SKM-1 treated with dmso at 0.1 percent for 144 hours (cell line): ENCODE measurements around the gene GABARAP.

Source experiments
- DNase-seq: peaks from one replicate; lab custom pipeline; 2025; ENCODE audit not compliant: unreplicated experiment; lab: John Stamatoyannopoulos, UW

GABARAP gene

GRCh38 chr17:7241783-7242716 lies at the start of gene GABARAP:
TSS of gene GABARAP (minus strand) at chr17:7242449. CDS start at chr17:7242330, 119 bp downstream.
- DNase-seq, result peak; percentile 33

- DNase-seq, result no peak
These were observed 48.4 kb upstream of the GABARAP start for GRCh38 chr17:7290685-7291084.

DNA sequence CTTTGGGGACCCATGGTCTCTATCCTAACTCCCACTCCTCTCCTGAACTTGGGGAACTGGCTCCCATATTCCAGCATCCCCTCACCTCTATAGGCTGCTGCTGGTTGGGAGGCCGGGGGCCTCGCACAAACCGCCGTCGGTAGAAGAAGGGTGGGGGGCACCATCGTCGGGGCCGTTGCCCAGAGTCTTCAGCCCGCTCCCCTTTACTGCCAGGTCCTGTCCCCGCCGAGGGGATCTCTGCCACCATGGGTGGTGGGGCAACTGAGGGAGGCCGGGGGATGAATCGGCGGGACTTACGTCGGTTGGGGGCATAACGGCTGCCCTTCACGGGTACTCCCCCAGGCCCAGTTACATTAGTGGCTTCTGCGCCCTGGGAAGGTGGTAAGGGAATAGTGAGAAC lies 47.9 kb upstream of the GABARAP start:
- no peak for DNase-seq

- DNase-seq, result no peak
These were observed 47.2 kb upstream of the GABARAP start for GRCh38 chr17:7289256-7290032.

- DNase-seq, result no peak
These were observed 43.4 kb upstream of the GABARAP start for GRCh38 chr17:7285679-7286078.

DNA sequence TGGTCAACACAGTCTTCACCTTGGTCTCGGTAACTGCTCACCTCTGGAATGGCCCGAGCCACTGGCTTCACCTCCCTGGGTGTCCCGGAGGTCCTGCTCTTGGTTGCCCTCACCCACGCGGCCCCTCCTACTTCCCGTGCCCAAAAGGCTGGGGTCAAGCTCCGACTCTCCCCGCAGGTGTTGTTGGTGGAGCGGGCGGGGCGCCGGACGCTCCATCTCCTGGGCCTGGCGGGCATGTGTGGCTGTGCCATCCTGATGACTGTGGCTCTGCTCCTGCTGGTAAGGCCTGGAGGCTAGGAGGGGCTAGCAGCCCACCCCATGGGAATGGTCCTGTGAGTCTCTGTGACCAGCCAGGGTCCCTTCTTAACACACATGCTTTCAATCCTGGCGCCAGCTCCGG lies 42.7 kb upstream of the GABARAP start:
- no peak for DNase-seq

DNA sequence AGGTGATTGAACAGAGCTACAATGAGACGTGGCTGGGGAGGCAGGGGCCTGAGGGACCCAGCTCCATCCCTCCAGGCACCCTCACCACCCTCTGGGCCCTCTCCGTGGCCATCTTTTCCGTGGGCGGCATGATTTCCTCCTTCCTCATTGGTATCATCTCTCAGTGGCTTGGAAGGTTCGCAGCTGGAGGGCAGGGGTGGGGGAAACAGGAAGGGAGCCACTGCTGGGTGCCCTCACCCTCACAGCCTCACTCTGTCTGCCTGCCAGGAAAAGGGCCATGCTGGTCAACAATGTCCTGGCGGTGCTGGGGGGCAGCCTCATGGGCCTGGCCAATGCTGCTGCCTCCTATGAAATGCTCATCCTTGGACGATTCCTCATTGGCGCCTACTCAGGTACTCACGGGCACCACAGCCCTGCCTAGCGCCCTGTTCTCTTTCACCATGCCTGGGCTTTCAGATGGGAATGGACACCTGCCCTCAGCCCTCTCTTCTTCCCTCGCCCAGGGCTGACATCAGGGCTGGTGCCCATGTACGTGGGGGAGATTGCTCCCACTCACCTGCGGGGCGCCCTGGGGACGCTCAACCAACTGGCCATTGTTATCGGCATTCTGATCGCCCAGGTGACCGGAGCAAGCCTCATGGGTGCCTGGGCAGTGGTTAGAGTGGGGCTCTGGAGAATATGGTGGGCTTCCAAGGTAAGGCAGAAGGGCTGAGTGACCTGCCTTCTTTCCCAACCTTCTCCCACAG lies 41.4 kb upstream of the GABARAP start:
- no peak for DNase-seq

DNA sequence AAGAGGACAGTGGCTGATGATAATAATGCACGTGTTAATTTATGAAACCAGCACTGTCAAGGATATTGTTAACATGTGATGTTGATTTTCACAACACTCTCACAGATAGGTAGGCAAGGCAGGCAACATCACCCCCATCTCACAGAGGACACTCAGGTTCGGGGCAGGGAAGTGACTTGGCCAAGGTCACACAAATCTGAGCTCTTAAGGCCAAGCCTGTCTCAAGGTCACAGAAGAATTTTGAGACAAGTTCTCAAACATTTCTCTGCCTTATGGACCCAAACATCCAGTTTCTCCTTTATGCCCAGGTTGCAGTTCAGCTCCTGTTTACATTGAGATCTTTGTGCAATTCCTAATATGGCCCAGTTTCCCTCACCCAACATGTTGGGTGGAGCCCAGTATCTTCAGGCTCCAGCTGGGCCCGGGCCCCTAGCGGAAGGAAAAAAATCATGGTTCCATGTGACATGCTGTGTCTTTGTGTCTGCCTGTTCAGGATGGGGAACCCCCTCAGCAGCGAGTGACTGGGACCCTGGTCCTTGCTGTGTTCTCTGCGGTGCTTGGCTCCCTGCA lies 40.6 kb upstream of the GABARAP start:
- DNase-seq, result no peak

DNA sequence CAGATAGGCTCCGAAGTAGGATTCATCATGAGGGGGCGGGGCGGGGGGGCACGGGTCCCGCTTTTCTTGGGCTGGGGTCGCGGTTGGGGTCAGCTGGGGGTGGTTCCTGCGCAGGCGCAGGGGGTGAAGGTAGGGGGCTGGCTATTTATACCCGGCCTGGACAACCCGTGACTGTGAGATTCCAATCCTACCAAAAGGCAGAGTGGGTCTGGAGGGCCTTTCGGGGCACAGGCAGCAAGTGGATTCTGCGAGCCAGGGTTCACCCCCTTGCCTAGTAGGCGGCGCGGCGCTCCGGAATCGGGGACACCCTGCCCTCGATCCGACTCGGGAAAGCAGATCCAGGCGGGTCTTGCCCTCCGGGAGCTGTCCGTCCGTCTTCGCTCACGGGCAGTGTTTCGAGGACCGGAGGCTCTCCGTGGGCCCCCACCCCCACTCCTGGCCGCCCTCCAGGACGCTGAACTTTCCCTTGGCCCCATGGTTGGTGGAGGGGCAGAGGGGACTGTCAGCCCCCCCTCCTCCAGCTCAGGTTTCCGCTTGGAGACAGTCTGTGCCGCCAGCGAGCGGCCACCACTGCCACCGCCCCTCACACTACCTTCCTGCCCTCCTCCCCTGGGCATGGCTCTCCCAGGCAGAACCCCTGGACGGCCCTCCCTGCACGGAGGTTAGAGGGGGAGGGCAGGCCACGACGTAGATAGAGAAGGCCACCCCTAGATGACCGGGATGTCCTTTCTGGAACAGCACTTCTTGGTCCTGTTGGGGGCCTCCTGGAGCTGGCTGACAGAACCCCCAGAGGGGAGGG lies 39.9 kb upstream of the GABARAP start:
- DNase-seq, result no peak

DNA sequence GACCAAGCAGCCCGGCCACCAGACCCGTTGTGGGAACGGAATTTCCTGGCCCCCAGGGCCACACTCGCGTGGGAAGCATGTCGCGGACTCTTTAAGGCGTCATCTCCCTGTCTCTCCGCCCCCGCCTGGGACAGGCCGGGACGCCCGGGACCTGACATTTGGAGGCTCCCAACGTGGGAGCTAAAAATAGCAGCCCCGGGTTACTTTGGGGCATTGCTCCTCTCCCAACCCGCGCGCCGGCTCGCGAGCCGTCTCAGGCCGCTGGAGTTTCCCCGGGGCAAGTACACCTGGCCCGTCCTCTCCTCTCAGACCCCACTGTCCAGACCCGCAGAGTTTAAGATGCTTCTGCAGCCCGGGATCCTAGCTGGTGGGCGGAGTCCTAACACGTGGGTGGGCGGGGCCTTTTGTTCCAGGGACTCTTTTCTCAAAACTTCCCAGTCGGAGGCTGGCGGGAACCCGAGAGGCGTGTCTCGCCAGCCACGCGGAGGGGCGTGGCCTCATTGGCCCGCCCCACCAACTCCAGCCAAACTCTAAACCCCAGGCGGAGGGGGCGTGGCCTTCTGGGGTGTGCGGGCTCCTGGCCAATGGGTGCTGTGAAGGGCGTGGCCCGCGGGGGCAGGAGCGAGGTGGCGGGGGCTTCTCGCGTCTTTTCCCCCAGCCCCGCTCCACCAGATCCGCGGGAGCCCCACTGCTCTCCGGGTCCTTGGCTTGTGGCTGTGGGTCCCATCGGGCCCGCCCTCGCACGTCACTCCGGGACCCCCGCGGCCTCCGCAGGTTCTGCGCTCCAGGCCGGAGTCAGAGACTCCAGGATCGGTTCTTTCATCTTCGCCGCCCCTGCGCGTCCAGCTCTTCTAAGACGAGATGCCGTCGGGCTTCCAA lies 39.1 kb upstream of the GABARAP start, which contains the start of gene SLC2A4:
SLC2A4 (plus strand) TSS at position 645 of the 879 bp plus-strand sequence; CDS start at position 862, 217 bp downstream.
- peak; percentile 65 for DNase-seq

GRCh38 chr17:7280519-7281073 lies 38.3 kb upstream of the GABARAP start:
- peak; percentile 37 for DNase-seq

DNA sequence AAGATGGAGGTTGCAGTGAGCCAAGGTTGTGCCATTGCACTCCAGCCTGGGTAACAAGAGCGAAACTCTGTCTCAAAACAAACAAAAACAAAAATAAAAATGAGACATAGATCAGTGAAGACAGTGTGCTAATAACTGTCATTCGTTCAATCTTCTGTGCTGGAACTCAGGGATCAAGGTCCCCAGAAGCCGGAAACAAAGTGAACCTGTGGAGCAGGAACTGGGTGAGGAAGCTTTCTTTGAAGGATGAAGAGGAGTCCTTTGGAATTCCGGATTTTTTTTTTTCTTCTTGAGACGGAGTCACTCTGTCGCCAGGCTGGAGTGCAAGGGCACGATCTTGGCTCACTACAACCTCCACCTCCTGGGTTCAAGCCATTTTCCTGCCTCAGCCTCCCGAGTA lies 37.2 kb upstream of the GABARAP start:
- DNase-seq, result no peak

DNA sequence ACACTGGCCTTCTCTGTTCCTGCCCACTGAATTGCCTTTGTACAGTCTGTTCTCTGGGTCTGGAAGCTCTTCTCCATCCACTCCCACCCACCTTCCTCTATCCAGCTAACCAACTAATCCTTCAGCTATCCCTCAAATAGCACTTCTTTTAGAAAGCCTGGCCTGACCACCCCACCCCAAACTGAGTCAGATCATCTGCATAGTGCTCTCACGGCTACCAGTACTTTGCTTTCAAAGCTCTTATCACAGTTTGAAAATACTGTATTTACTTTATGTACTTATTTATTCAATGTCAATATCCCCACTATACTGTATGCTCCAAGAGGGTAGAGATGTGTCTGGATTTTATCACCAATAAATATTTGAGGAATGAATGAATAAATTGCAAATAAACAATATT lies 24.5 kb upstream of the GABARAP start:
- no peak for DNase-seq

GRCh38 chr17:7263801-7264078 lies 21.5 kb upstream of the GABARAP start:
- DNase-seq, result no peak

DNA sequence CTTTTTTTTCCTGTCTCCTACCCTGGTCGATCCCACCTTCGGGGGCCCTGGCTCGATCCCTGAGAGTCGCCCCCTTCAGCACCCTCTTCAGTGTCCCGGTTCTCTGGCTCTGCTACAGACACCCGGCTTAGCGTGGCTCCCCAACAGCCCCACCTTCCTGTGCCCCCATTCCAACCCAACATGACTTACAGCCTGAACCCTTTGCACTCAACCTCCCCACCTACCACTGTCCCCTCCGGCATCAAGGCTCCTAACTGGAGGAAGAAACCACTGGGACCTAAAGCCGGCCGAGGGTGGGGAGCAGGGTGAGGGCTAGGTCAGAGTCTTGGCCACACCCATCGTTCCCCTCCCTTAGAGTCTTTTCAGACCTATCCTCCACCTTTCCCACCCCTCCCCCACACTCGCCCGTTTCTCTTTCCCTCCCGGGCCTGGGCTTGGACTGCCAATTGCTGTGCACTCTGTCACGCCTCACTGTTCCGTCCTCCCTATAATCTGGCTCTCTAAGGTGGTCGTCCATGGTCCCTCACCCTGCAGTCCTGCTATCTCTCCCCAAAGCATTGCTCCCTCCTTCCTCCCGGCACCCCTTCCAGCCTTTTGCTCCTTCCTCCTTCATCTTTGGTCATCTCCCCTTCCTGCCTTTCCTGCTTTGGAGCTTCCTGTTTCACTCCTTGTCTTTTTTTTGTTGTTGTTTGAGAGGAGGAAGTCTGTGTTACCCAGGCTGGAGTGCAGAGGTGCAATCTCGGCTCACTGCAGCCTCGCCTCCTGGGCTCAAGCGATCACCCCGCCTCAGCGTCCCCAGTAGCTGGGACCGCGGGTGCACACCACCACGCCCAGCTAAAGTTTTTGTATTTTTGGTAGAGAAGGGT lies 20.9 kb upstream of the GABARAP start:
- no peak for DNase-seq

- no peak for DNase-seq
These were observed 20.1 kb upstream of the GABARAP start, which contains the start of gene CLDN7 for GRCh38 chr17:7262192-7262934. TSS of gene CLDN7 (minus strand) at chr17:7262478. CDS start at chr17:7262043, 435 bp downstream.
